Measurements from ENCODE around the gene IL10RB. TPM values are rescaled to one million over a fixed set of nuclear protein-coding genes. Genes with fewer than 3 reads are reported as not detected.

IL10RB gene
- total and polyA plus RNA-seq, 2 of the 13 experiments (the other 11 are each of a cell fraction or from before 2014, with no cell fraction given) = 17.4 to 18.2 TPM

DNA sequence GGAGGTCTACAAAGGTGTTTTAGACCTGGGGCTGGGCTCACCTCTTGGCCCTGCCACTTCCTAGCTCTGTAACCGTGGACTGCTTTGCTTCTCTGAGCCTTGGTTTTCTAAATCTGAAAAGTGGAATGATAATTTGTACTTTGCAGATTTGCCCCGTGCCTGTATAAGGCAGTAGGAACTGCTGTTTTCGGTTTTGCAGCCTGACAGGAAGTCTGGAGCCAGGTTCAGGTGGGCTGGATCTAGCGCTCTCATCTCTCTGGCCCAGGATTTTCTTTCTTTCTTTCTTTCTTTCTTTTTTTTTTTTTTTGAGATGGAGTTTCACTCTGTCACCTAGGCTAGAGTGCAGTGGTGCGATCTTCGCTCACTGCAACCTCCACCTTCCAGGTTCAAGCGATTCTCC, 19.2 kb upstream of the IL10RB start:
- Histone ChIP-seq H3K4me3 (replicated peaks in 1 of 3; ENCODE audit: insufficient read depth in 1 of 3, low read depth in 2 of 3, low read length in 3 of 3) (no peak overlapping the region), H3K4me1 (ENCODE audit: insufficient read depth, low read length) (peaks cover 24% of the 10 kb centered on the region), H3K27me3 (ENCODE audit: control insufficient read depth in 1 of 2, insufficient read depth in 2 of 2, low read length in 2 of 2) (no peaks in the 10 kb centered on the region), H3K9me3 (ENCODE audit: low read length) (no peaks in the 10 kb centered on the region), H4K20me1 (ENCODE audit: insufficient read depth, low read length) (no peaks in the 10 kb centered on the region), H2AFZ (ENCODE audit: low read length) (no peak overlapping the region), H3K4me2 (ENCODE audit: low read depth, low read length) (no peak overlapping the region), H3K9ac (ENCODE audit: insufficient read depth, low read depth, low read length) (no peak overlapping the region), H3K27ac (ENCODE audit: extremely low read length, insufficient read depth, low read length) (no peak overlapping the region), H3K79me2 (ENCODE audit: insufficient read depth, low read length) (no peaks in the 10 kb centered on the region), H3K36me3 (replicated peaks in 1 of 2; ENCODE audit: control insufficient read depth in 1 of 2, insufficient read depth in 2 of 2, low read length in 2 of 2) (peaks cover 5 to 57% of the 10 kb centered on the region in 2 experiments)
- intact Hi-C loops (cut with micrococcal nuclease; ENCODE audit: unreplicated experiment) (no loop called here), in situ Hi-C loops (cut with HindIII; ENCODE audit: extremely low pct_ligation_motif_present, low pct_unique_long_range_greater_than_20kb) (no loop called here)
- DNase-seq (ENCODE audit: low spot score) = no peak
- TF ChIP-seq RARA (CRISPR knock-in tag; IDR thresholded peaks at IDR 0.05) = no peak
- TF ChIP-seq ZNF639 (CRISPR knock-in tag; conservative IDR thresholded peaks at IDR 0.05) = no peak
- no peak for TF ChIP-seq MLXIP (CRISPR knock-in tag; IDR thresholded peaks at IDR 0.05; ENCODE audit: borderline replicate concordance)
- TF ChIP-seq ZNF484 (CRISPR knock-in tag; IDR thresholded peaks at IDR 0.05; ENCODE audit: borderline replicate concordance, low read depth) = no peak
- TF ChIP-seq RFXAP (CRISPR knock-in tag; IDR thresholded peaks at IDR 0.05; ENCODE audit: borderline replicate concordance) = no peak
- no peak for TF ChIP-seq ZSCAN29 (CRISPR knock-in tag; conservative IDR thresholded peaks at IDR 0.05)
- TF ChIP-seq SNAPC5 (CRISPR knock-in tag; IDR thresholded peaks at IDR 0.05; ENCODE audit: borderline replicate concordance) = no peak
- no peak for TF ChIP-seq ZNF446 (CRISPR knock-in tag; IDR thresholded peaks at IDR 0.05)
- no peak for TF ChIP-seq ZNF629 (CRISPR knock-in tag; conservative IDR thresholded peaks at IDR 0.05)
- no peak for TF ChIP-seq PCBP1 (IDR thresholded peaks at IDR 0.05; ENCODE audit: borderline replicate concordance, low read depth, low read length)
- TF ChIP-seq TFDP2 (CRISPR knock-in tag; IDR thresholded peaks at IDR 0.05) = no peak
- TF ChIP-seq ZNF776 (CRISPR knock-in tag; IDR thresholded peaks at IDR 0.05) = no peak
- WGBS (ENCODE audit: low lambda C conversion rate) = 98% methylated on average over 7 of the region's 7 CpGs
- no TSS peak for BruUV-seq (replicated peaks)
- no peak for FAIRE-seq
- ATAC-seq = no peak
- ChIA-PET POLR2A (no interaction called here), CTCF (ENCODE audit: low intra/inter-chr PET ratio, low total read pairs) (no interaction called here)
